Psoas muscle (tissue), 8 donors: Measurements from ENCODE around the gene NOTCH1. TPM values are rescaled to one million over a fixed set of nuclear protein-coding genes. Genes with fewer than 3 reads are reported as not detected.
A peak's percentile ranks its signal among the peaks of the same experiment; 100 is the strongest.

Source experiments
- ATAC-seq, 4 donors: fragments of 200-7000 bp; cut with Tn5 transposase; one replicate each; pipeline ENCODE4 v1.9.1; 2020; ENCODE audit warnings: moderate library complexity in 3 of 4, mild to moderate bottlenecking in 2 of 4
- DNase-seq, 2 donors: peaks; one replicate each; pipeline ENCODE4 v3.0.0-alpha.2; 2020
- H3K27ac ChIP-seq: fragments of 200-600 bp; one replicate; pipeline ENCODE4 v1.8.0; 2022
- H3K27me3 ChIP-seq, 3 donors: fragments of 200-600 bp in 1 of 3; one replicate each; pipeline versions ENCODE4 v1.6.1 to v1.8.0; 2013 to 2022; ENCODE audit warnings: low read length in 2 of 3, mild to moderate bottlenecking in 2 of 3, moderate library complexity in 1 of 3; ENCODE audit not compliant: insufficient read depth in 3 of 3
- H3K36me3 ChIP-seq, 2 donors: fragments of 200-600 bp in 1 of 2; one replicate each; pipeline versions ENCODE4 v1.6.1 to v1.8.0; 2013 to 2022; ENCODE audit warnings: low read depth in 1 of 2, mild to moderate bottlenecking in 1 of 2, moderate library complexity in 1 of 2; ENCODE audit not compliant: insufficient read depth in 1 of 2
- H3K4me1 ChIP-seq: fragments of 200-600 bp; one replicate; pipeline ENCODE4 v1.8.0; 2022
- H3K4me3 ChIP-seq: fragments of 200-600 bp; one replicate; pipeline ENCODE4 v1.8.0; 2022; ENCODE audit warnings: mild to moderate bottlenecking
- H3K9me3 ChIP-seq: fragments of 200-600 bp; one replicate; pipeline ENCODE4 v1.8.0; 2022
- CTCF ChIP-seq: fragments of 200-600 bp; IDR thresholded peaks from one replicate; pipeline ENCODE4 v1.8.0; 2022; ENCODE audit warnings: antibody characterized with exemption
- WGBS, 3 donors: extraction: QIAGEN DNeasy Blood & Tissue Kit; methylation state at CpG; one replicate each; pipeline versions ENCODE4 v1.1.6 to v1.1.7; 2013; 5-methylcytosine and 5-hydroxymethylcytosine counted together
- intact Hi-C, 2 donors: fragments of 100-400 bp; cut with DNase I; formaldehyde crosslinking; loops; one replicate each; pipeline versions ENCODE4 v1.11.0 to v1.14.2; 2022
- polyA plus RNA-seq, 3 donors: library from polyadenylated mRNA; stranded (reverse); fragments of 200-250 nt; gene quantifications; one replicate each; pipeline ENCODE4 v1.2.3, GENCODE V29; 2013
- total RNA-seq, 4 donors: library from RNA; stranded (reverse); fragmentation: NEBNext Ultra II Directional in 2 of 4; extraction: Animal tissue kit (Norgen Biotek cat#: 25700) in 2 of 4; gene quantifications; one replicate each; pipeline versions ENCODE4 v1.2.1 to v1.2.4, GENCODE V29; 2021 to 2023
- donor health status: healthy with polysubstance abuse.
- donor health status: DM: no; HTN: no; CAD: no; lungs with moderate emphysema.
- donor health status: Bipolar disorder and iron deficiency.
- donor health status: healthy.
- donor health status: DM: yes; HTN: yes; CAD: no.
- donor health status: DM: no; HTN: no; CAD: no.
- donor health status: DM: no; HTN: no; CAD: no.
- donor health status: DM: yes; HTN: yes; CAD: no.

NOTCH1 gene
- total and polyA plus RNA-seq, 7 donors = 1.8 to 15.4 (median 8.7) TPM

- ATAC-seq (no peak), DNase-seq (no peak)
- 82 to 88% (median 85%) methylated on average over 14 of the region's 14 CpGs for WGBS, 3 donors
- peaks cover 10% of the 10 kb centered on the region for H3K4me1 ChIP-seq
- no peaks in the 10 kb centered on the region for H3K9me3 ChIP-seq
- intact Hi-C loops = no loop called here
- H3K4me3 ChIP-seq = no peak overlapping the region
- no peak for TF ChIP-seq CTCF
- H3K27ac ChIP-seq = no peak overlapping the region
- no peaks in the 10 kb centered on the region for H3K27me3 ChIP-seq
- H3K36me3 ChIP-seq = peaks cover 0 to 4% of the 10 kb centered on the region in 2 donors
Measured at GRCh38 chr9:136535070-136535469, 10.8 kb downstream of the NOTCH1 start.

GRCh38 chr9:136534366-136534765 lies 11.5 kb downstream of the NOTCH1 start:
- Histone ChIP-seq H3K9me3 (no peaks in the 10 kb centered on the region), H3K4me3 (no peak overlapping the region), H3K27ac (no peak overlapping the region), H3K27me3 (no peaks in the 10 kb centered on the region), H3K36me3 (peaks cover 0 to 4% of the 10 kb centered on the region in 2 donors), H3K4me1 (peaks cover 17% of the 10 kb centered on the region)
- ATAC-seq (no peak), DNase-seq (no peak)
- TF ChIP-seq CTCF = no peak
- intact Hi-C loops = loop anchor here in 1 of 2 donors (5.0 kb wide), 1 partner anchor 37 kb away; no protein-coding TSS in a partner anchor
- 83 to 89% (median 84%) methylated on average over 14 to 18 of the region's 18 CpGs for WGBS, 3 donors

GRCh38 chr9:136533775-136534157 lies 12.1 kb downstream of the NOTCH1 start:
- WGBS, 3 donors = 66 to 86% (median 70%) methylated on average over 21 to 22 of the region's 22 CpGs
- DNase-seq (peak in 1 of 2 donors; percentile 54), ATAC-seq (no peak)
- Histone ChIP-seq H3K4me3 (peak overlapping the region; percentile 25), H3K27ac (no peak overlapping the region), H3K36me3 (peaks cover 0 to 4% of the 10 kb centered on the region in 2 donors), H3K27me3 (no peaks in the 10 kb centered on the region), H3K4me1 (peaks cover 23% of the 10 kb centered on the region), H3K9me3 (no peaks in the 10 kb centered on the region)
- TF ChIP-seq CTCF = no peak
- intact Hi-C loops = loop anchor here in 1 of 2 donors (5.0 kb wide), 1 partner anchor 36 kb away; no protein-coding TSS in a partner anchor

- TF ChIP-seq CTCF = no peak
- DNase-seq (no peak), ATAC-seq (no peak)
- H3K36me3 ChIP-seq = peaks cover 0 to 4% of the 10 kb centered on the region in 2 donors
- H3K4me1 ChIP-seq = peaks cover 27% of the 10 kb centered on the region
- no peaks in the 10 kb centered on the region for H3K27me3 ChIP-seq
- no peaks in the 10 kb centered on the region for H3K9me3 ChIP-seq
- peak overlapping the region; percentile 25 for H3K4me3 ChIP-seq
- 59 to 66% (median 61%) methylated on average over 28 to 35 of the region's 35 CpGs for WGBS, 3 donors
- H3K27ac ChIP-seq = peak overlapping the region; percentile 16
- intact Hi-C loops = loop anchor here in 1 of 2 donors (5.0 kb wide), 1 partner anchor 36 kb away; no protein-coding TSS in a partner anchor
Measured at GRCh38 chr9:136532799-136533774, 12.8 kb downstream of the NOTCH1 start.
